RWPE2 (cell line): Measurements from ENCODE around the gene OAF.
A peak's percentile ranks its signal among the peaks of the same experiment; 100 is the strongest.

Source experiments
- ATAC-seq: fragments of 200-7000 bp; cut with Tn5 transposase; 3 replicates; pipeline ENCODE4 v1.9.1; 2021; ENCODE audit warnings: low read depth
- DNase-seq: peaks from one replicate; pipeline ENCODE4 v3.0.0-alpha.2; 2020; ENCODE audit warnings: low spot score
- H3K27ac ChIP-seq: fragments of 450-650 bp; 2 replicates; pipeline ENCODE4 v1.5.1; 2017; ENCODE audit warnings: mild to moderate bottlenecking; ENCODE audit not compliant: poor library complexity, severe bottlenecking
- H3K27me3 ChIP-seq: fragments of 250-450 bp; sonication (Bioruptor Pico); 2 replicates; pipeline ENCODE4 v1.5.1; 2021; ENCODE audit warnings: mild to moderate bottlenecking, moderate library complexity; ENCODE audit not compliant: insufficient read depth, poor library complexity, severe bottlenecking
- H3K36me3 ChIP-seq: fragments of 250-450 bp; sonication (Bioruptor Pico); 2 replicates; pipeline ENCODE4 v1.5.1; 2020; ENCODE audit warnings: low read depth, mild to moderate bottlenecking, moderate library complexity
- H3K4me1 ChIP-seq: fragments of 250-450 bp; sonication (Bioruptor Pico); 2 replicates; pipeline ENCODE4 v1.5.1; 2021; ENCODE audit warnings: mild to moderate bottlenecking, moderate library complexity; ENCODE audit not compliant: insufficient read depth, poor library complexity, severe bottlenecking
- H3K4me3 ChIP-seq: fragments of 250-450 bp; sonication (Bioruptor Pico); 2 replicates; pipeline ENCODE4 v1.5.1; 2021; ENCODE audit warnings: mild to moderate bottlenecking, moderate library complexity; ENCODE audit not compliant: severe bottlenecking
- H3K9me3 ChIP-seq: fragments of 250-450 bp; sonication (Bioruptor Pico); 2 replicates; pipeline ENCODE4 v1.5.1; 2021; ENCODE audit warnings: mild to moderate bottlenecking, moderate library complexity; ENCODE audit not compliant: severe bottlenecking
- TF ChIP-seq, protein P1 (sequence below): fragments of 450-650 bp; IDR thresholded peaks from one replicate; pipeline ENCODE4 v1.5.1; 2017; ENCODE audit warnings: mild to moderate bottlenecking, moderate library complexity; ENCODE audit not compliant: poor library complexity, severe bottlenecking

The OAF gene

DNA sequence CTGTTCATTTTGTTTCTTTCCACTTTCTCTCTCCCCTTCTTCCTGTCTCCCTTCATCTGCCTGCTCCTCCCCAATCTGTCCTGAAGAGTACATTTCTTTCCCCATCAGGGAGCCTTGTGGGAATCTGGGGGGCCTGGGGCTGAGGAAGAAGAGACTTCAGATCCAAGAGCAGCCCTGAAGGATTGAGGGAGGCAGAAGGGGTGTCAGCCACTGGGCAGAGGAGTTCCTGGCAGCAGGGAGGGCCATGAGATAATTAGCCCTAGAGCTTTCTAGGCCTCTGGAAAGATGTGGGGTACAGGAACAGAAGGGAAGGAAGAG is 24.4 kb upstream of the OAF start:
- no peaks in the 10 kb centered on the region for H3K4me1 ChIP-seq

GRCh38 chr11:120186774-120187591 is 23.8 kb upstream of the OAF start:
- ATAC-seq, result peak; percentile 22; the same call in 1 of the 3 replicates
- Histone ChIP-seq H3K9me3 (no peaks in the 10 kb centered on the region), H3K27ac (no peak overlapping the region), H3K36me3 (no peaks in the 10 kb centered on the region), H3K4me3 (no peak overlapping the region), H3K4me1 (no peaks in the 10 kb centered on the region), H3K27me3 (no peaks in the 10 kb centered on the region)
- TF ChIP-seq, protein P1, sequence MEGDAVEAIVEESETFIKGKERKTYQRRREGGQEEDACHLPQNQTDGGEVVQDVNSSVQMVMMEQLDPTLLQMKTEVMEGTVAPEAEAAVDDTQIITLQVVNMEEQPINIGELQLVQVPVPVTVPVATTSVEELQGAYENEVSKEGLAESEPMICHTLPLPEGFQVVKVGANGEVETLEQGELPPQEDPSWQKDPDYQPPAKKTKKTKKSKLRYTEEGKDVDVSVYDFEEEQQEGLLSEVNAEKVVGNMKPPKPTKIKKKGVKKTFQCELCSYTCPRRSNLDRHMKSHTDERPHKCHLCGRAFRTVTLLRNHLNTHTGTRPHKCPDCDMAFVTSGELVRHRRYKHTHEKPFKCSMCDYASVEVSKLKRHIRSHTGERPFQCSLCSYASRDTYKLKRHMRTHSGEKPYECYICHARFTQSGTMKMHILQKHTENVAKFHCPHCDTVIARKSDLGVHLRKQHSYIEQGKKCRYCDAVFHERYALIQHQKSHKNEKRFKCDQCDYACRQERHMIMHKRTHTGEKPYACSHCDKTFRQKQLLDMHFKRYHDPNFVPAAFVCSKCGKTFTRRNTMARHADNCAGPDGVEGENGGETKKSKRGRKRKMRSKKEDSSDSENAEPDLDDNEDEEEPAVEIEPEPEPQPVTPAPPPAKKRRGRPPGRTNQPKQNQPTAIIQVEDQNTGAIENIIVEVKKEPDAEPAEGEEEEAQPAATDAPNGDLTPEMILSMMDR, result no peak
- no peak for DNase-seq

More for the DNA sequence above, 24.4 kb upstream of the OAF start:
- Histone ChIP-seq H3K27ac (no peak overlapping the region), H3K27me3 (no peaks in the 10 kb centered on the region), H3K9me3 (no peaks in the 10 kb centered on the region), H3K4me3 (no peak overlapping the region), H3K36me3 (no peaks in the 10 kb centered on the region)
- ATAC-seq (no peak), DNase-seq (no peak)
- TF ChIP-seq, protein P1, result no peak

DNA sequence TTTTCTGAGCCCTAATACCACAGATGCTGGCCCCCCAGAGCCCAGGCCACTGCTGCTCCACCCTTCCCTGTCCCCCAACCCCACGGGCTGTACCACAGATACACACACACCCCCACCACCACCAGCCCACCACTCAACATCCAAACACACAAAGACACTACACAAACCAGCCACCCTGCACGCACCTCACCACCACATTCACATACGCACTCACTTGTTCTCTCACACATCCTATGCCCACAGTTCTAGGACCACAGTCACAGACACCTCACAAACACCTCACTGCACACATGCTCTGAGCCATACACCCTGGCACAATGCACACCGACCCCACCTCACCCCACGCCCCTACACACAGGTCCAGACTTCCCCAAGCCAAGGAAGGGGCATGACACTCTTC is 22.5 kb upstream of the OAF start:
- H3K4me1 ChIP-seq, result no peaks in the 10 kb centered on the region
- H3K27me3 ChIP-seq, result no peaks in the 10 kb centered on the region
- DNase-seq (peak; percentile 5), ATAC-seq (no peak)
- H3K4me3 ChIP-seq, result no peak overlapping the region
- H3K36me3 ChIP-seq, result no peaks in the 10 kb centered on the region
- no peak overlapping the region for H3K27ac ChIP-seq
- TF ChIP-seq, protein P1, result no peak
- no peaks in the 10 kb centered on the region for H3K9me3 ChIP-seq

- Histone ChIP-seq H3K4me3 (no peak overlapping the region), H3K4me1 (no peaks in the 10 kb centered on the region), H3K36me3 (no peaks in the 10 kb centered on the region), H3K9me3 (no peaks in the 10 kb centered on the region), H3K27ac (no peak overlapping the region), H3K27me3 (no peaks in the 10 kb centered on the region)
- TF ChIP-seq, protein P1, result no peak
- DNase-seq (peak; percentile 23), ATAC-seq (no peak)
These were observed 21.9 kb upstream of the OAF start for GRCh38 chr11:120188811-120189455.

GRCh38 chr11:120191058-120191457 is 19.8 kb upstream of the OAF start:
- ATAC-seq (no peak), DNase-seq (no peak)
- H3K27me3 ChIP-seq, result no peaks in the 10 kb centered on the region
- no peak overlapping the region for H3K4me3 ChIP-seq
- no peaks in the 10 kb centered on the region for H3K4me1 ChIP-seq
- H3K27ac ChIP-seq, result no peak overlapping the region
- H3K9me3 ChIP-seq, result no peaks in the 10 kb centered on the region
- no peaks in the 10 kb centered on the region for H3K36me3 ChIP-seq
- TF ChIP-seq, protein P1, result no peak
